GM12874 (cell line): ENCODE measurements around the gene LITAF.
A peak's percentile ranks its signal among the peaks of the same experiment; 100 is the strongest.

Source experiments
- TF ChIP-seq, protein P1 (sequence below): IDR thresholded peaks from 2 replicates; pipeline ENCODE4 v1.5.1; 2011; ENCODE audit warnings: low read depth, mild to moderate bottlenecking, control low read depth, low read length, moderate library complexity; ENCODE audit not compliant: insufficient read depth

The LITAF gene

GRCh38 chr16:11511801-11512200, 74.9 kb downstream of the LITAF start:
- TF ChIP-seq, protein P1, sequence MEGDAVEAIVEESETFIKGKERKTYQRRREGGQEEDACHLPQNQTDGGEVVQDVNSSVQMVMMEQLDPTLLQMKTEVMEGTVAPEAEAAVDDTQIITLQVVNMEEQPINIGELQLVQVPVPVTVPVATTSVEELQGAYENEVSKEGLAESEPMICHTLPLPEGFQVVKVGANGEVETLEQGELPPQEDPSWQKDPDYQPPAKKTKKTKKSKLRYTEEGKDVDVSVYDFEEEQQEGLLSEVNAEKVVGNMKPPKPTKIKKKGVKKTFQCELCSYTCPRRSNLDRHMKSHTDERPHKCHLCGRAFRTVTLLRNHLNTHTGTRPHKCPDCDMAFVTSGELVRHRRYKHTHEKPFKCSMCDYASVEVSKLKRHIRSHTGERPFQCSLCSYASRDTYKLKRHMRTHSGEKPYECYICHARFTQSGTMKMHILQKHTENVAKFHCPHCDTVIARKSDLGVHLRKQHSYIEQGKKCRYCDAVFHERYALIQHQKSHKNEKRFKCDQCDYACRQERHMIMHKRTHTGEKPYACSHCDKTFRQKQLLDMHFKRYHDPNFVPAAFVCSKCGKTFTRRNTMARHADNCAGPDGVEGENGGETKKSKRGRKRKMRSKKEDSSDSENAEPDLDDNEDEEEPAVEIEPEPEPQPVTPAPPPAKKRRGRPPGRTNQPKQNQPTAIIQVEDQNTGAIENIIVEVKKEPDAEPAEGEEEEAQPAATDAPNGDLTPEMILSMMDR = no peak

DNA sequence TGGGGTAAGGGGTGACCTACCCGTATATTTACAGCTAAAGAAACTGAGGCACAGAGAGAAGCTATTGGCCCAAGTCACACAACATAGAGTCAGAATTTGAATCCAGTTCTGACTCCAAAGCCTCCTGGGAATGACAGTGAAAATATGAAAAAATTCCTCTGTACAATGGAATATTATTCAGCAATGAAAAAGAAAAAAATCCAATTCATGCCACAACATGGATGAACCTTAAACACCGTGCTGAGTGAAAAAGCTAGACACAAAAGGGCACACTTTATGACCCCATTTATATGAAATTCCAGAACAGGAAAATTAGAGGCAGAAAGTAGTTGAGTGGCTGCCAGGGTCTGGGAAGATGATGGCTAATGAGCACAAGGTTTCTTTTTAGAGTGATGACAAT, 75.4 kb downstream of the LITAF start:
- TF ChIP-seq, protein P1 = no peak

- TF ChIP-seq, protein P1 = no peak
Measured at GRCh38 chr16:11510178-11510973, 76.3 kb downstream of the LITAF start.

GRCh38 chr16:11507991-11508390, 78.7 kb downstream of the LITAF start:
- TF ChIP-seq, protein P1 = no peak

DNA sequence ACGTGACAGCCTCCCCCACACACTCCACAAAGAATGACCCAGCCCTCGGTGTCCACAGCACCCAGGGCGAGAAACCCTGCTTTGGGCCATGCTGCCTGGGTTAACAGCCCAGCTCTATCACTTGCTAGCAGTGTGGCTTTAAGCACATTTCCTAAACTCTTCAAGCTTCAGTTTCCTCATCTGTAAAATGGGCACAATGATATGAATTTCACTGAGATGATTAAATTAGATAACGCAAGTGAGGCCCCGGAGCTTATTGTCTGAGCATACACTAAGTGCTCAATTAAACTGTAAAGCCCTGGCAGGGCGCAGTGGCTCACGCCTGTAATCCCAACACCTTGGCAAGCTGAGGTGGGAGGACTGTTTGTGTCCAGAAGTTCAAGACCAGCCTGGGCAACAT, 79.4 kb downstream of the LITAF start:
- TF ChIP-seq, protein P1 = no peak

GRCh38 chr16:11506741-11507305, 79.9 kb downstream of the LITAF start:
- TF ChIP-seq, protein P1 = peak; percentile 38; the same call in 1 of the 2 replicates

GRCh38 chr16:11503566-11503965, 83.2 kb downstream of the LITAF start:
- TF ChIP-seq, protein P1 = no peak
